ENCODE data around the gene MS4A12.
"Not testable (repeated sequence)": the region's sequence is repeated elsewhere in the genome, so short reads cannot be mapped to it uniquely, and the experiment has no call there.

Gene MS4A12

GRCh38 chr11:60492488-60493009 lies at the start of gene MS4A12:
TSS of gene MS4A12 (plus strand) at chr11:60492778. CDS start at chr11:60497319, 4,541 bp downstream.
- FAIRE-seq (no peak), DNase-seq (ENCODE audit: insufficient read length, low spot score) (no peak)

DNA sequence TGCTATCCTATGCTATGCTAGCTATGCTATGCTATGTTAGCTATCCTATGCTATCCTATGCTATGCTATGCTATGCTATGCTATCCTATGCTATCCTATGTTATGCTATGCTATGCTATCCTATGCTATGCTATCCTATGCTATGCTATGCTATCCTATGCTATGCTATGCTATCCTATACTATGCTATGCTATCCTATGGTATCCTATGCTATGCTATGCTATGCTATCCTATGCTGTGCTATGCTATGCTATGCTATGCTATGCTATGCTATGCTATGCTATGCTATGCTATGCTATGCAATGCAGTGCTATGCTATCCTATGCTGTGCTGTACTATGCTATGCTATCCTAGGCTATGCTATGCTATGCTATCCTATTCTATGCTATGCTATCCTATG lies 45.5 kb upstream of the MS4A12 start:
- FAIRE-seq (no peak), DNase-seq (ENCODE audit: insufficient read length, low spot score) (no peak)

DNA sequence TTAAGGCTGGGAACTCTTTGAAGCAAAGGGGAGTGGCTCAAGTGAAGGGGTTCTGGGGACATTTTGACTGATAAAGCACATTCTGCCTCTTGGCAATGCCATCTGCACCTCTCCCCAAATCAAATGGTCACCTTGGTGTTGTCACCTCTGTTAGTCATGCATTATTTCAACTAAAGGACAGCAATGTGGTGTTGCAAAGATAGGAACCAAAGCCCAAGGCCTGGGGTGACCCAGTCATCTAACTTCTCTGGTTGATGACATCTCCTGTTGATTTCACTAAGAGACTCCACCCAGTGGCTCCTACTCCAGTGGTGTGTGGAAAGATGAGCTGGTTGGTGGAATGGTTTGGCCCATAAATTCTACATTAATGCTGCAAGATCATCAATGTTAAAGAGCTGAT lies 44.7 kb upstream of the MS4A12 start:
- DNase-seq (ENCODE audit: insufficient read length, low spot score) (no peak), FAIRE-seq (no peak)

- FAIRE-seq; DNase-seq (ENCODE audit: insufficient read length, low spot score): not testable (repeated sequence)
Measured at GRCh38 chr11:60451185-60451584, 41.4 kb upstream of the MS4A12 start.

GRCh38 chr11:60454212-60454611 lies 38.4 kb upstream of the MS4A12 start:
- DNase-seq (ENCODE audit: insufficient read length, low spot score) (no peak), FAIRE-seq (no peak)

- FAIRE-seq (no peak), DNase-seq (ENCODE audit: insufficient read length, low spot score) (no peak)
Measured at GRCh38 chr11:60455531-60456042, 37.0 kb upstream of the MS4A12 start, which contains the start of gene MS4A1. TSS of gene MS4A1 (plus strand) at chr11:60455847. CDS start at chr11:60462375, 6,528 bp downstream.

GRCh38 chr11:60457576-60457975 lies 35.0 kb upstream of the MS4A12 start:
- no peak for FAIRE-seq
- no peak for DNase-seq (ENCODE audit: insufficient read length, low spot score)

GRCh38 chr11:60459345-60459744 lies 33.2 kb upstream of the MS4A12 start:
- no peak for DNase-seq (ENCODE audit: insufficient read length, low spot score)
- no peak for FAIRE-seq

- DNase-seq (ENCODE audit: insufficient read length, low spot score) (no peak), FAIRE-seq (no peak)
Measured at GRCh38 chr11:60468829-60469228, 23.7 kb upstream of the MS4A12 start.

DNA sequence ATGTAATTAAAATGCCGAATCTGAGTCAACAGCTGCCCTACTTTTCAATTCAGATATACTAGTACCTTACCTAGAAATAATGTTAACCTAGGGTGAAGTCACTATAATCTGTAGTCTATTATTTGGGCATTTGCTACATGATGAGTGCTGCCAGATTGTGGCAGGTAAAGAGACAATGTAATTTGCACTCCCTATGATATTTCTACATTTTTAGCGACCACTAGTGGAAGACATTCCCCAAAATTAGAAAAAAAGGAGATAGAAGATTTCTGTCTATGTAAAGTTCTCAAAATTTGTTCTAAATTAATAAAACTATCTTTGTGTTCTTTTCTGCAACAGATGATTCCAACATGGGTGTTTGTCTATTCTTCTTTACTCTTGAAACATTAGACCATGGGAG lies 22.9 kb upstream of the MS4A12 start:
- DNase-seq (ENCODE audit: insufficient read length, low spot score) (no peak), FAIRE-seq (no peak)

GRCh38 chr11:60477035-60477445 lies 15.5 kb upstream of the MS4A12 start:
- FAIRE-seq (no peak), DNase-seq (ENCODE audit: insufficient read length, low spot score) (no peak)

DNA sequence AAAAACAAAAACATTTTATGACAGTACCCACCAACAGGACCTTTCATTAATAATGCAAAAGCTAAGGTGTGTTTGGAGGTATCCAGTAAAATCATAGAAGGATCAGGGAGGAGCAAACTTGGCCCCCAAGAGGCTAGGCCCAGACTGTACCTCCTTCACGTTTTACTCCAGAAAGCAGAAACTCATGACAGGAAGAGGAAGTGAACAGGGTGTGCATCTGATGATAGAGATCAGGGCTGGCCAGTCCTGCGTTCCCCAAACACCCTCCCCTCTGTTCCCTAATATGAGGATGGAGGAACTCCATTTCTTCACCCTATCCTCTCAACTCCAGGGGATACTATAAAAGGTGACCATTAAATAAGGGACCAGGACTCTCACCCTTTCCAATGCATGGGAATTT lies 10.2 kb upstream of the MS4A12 start:
- FAIRE-seq (no peak), DNase-seq (ENCODE audit: insufficient read length, low spot score) (no peak)

DNA sequence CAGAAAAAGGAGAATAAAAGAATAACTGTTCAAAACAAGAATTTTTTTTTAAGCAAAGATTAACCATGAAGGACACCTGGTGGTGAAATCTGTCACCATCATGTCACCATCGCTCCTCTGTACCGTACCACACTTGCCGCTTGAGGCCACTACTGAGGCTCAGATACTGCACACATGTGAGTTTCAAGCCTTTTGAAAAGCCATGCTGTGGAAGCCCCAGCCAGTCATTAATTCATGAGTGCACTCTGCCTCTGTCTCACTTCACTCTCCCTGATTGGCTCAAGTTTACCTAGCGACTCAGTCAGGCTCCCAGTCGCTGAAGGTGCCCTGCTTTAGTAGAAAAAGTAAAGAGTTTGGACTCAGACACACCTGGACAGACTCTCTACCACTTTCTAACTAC lies 6.6 kb upstream of the MS4A12 start:
- DNase-seq (ENCODE audit: insufficient read length, low spot score) (no peak), FAIRE-seq (no peak)

DNA sequence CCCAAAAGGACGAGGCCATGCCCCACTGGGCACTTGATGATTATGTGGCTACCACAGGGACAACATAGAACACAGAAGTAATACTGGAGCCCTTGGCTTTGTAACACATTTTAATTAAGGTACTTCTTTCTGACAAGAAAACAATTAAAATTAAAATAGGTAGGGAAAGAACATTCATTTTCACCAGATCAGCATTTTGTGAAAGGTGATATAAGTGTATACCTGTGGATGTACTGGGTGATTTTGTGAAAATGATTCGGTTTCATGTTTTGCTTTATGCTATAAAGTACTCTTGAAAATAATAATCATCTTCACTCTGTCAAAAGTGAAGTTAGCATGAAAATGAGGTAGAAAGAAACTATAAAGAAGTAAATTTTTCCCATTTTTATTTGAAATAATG lies 876 bp downstream of the MS4A12 start:
- DNase-seq (ENCODE audit: insufficient read length, low spot score), result no peak
- no peak for FAIRE-seq

DNA sequence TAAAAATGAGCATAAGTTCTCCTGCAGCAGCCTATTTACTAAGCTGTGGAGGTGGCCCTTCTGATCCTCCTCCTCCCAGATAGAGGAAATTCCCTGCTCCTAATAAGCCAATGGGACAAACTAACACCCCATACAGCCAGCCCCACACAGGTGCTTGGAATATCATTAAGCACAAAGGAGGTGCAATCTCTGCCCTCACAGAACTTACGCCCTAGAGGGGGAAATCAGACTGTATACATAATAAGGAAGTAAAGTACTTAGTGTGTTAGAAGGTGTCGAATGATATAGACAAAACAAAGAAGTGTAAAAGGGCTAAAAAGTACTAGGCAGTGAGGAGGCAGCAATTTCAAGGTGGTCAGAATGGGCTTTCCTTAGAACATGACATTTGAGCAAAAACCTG lies 5.8 kb downstream of the MS4A12 start:
- FAIRE-seq, result no peak

GRCh38 chr11:60498853-60499252 lies 6.3 kb downstream of the MS4A12 start:
- FAIRE-seq, result no peak
- DNase-seq (ENCODE audit: insufficient read length, low spot score), result no peak

More for the DNA sequence above, 5.8 kb downstream of the MS4A12 start:
- no peak for DNase-seq (ENCODE audit: insufficient read length, low spot score)

- FAIRE-seq (no peak), DNase-seq (ENCODE audit: insufficient read length, low spot score) (peak; percentile 5)
Measured at GRCh38 chr11:60500276-60500910, 7.8 kb downstream of the MS4A12 start.

GRCh38 chr11:60502221-60502775 lies 9.7 kb downstream of the MS4A12 start:
- DNase-seq (ENCODE audit: insufficient read length, low spot score) (no peak), FAIRE-seq (no peak)

- no peak for DNase-seq (ENCODE audit: insufficient read length, low spot score)
- no peak for FAIRE-seq
Measured at GRCh38 chr11:60504219-60504905, 11.8 kb downstream of the MS4A12 start.

DNA sequence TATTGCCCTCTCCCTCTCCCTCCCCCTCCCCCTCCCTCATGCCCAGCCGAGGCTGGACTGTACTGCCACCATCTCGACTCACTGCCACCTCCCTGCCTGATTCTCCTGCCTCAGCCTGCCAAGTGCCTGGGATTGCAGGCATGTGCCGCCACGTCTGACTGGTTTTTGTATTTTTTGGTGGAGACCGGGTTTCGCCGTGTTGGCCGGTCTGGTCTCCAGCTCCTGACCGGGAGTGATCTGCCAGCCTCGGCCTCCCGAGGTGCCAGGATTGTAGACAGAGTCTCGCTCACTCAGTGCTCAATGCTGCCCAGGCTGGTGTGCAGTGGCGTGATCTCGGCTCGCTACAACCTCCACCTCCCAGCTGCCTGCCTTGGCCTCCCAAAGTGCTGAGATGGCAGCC lies 17.0 kb downstream of the MS4A12 start:
- FAIRE-seq, result not testable (repeated sequence)

DNA sequence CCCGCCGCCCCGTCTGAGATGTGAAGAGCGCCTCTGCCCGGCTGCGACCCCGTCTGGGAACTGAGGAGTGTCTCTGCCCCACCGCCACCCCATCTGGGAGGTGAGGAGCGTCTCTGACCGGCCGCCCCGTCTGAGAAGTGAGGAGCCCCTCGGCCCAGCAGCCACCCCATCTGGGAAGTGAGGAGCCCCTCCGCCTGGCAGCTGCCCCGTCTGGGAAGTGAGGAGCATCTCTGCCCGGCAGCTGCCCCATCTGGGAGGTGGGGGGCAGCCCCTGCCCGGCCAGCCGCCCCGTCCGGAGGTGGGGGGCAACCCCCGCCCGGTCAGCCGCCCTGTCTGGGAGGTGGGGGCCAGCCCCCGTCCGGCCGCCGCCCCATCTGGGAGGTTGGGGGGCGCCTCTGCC lies 17.6 kb downstream of the MS4A12 start:
- not testable (repeated sequence) for FAIRE-seq; DNase-seq (ENCODE audit: insufficient read length, low spot score)

More for the DNA sequence above, 17.0 kb downstream of the MS4A12 start:
- not testable (repeated sequence) for DNase-seq (ENCODE audit: insufficient read length, low spot score)

All from HTR-8/SVneo (cell line).